NOMO-1 treated with DMSO at 0.1 percent for 48 hours (cell line): ENCODE measurements around the gene FFAR3.

ENCODE experiments used
- DNase-seq: peaks from one replicate; lab custom pipeline; 2025; ENCODE audit not compliant: unreplicated experiment; lab: John Stamatoyannopoulos, UW

Gene FFAR3

GRCh38 chr19:35330475-35330874 lies 27.8 kb upstream of the FFAR3 start:
- DNase-seq: no peak

- no peak for DNase-seq
Observed at GRCh38 chr19:35331551-35332214, 26.6 kb upstream of the FFAR3 start.

- DNase-seq: no peak
Observed at GRCh38 chr19:35332817-35333216, 25.4 kb upstream of the FFAR3 start.

GRCh38 chr19:35334144-35334753 lies 24.0 kb upstream of the FFAR3 start:
- DNase-seq: no peak

GRCh38 chr19:35336166-35336955 lies 21.9 kb upstream of the FFAR3 start:
- DNase-seq: no peak

GRCh38 chr19:35337097-35337983 lies 20.9 kb upstream of the FFAR3 start:
- no peak for DNase-seq

- no peak for DNase-seq
Observed at GRCh38 chr19:35337984-35338296, 20.3 kb upstream of the FFAR3 start.

- no peak for DNase-seq
Observed at GRCh38 chr19:35340431-35340830, 17.8 kb upstream of the FFAR3 start.

GRCh38 chr19:35341006-35341405 lies 17.3 kb upstream of the FFAR3 start:
- DNase-seq: no peak

GRCh38 chr19:35341565-35342225 lies 16.6 kb upstream of the FFAR3 start:
- no peak for DNase-seq

- DNase-seq: no peak
Observed at GRCh38 chr19:35342430-35342829, 15.8 kb upstream of the FFAR3 start.

- DNase-seq: no peak
Observed at GRCh38 chr19:35344511-35345031, 13.7 kb upstream of the FFAR3 start.

- no peak for DNase-seq
Observed at GRCh38 chr19:35345671-35346111, 12.6 kb upstream of the FFAR3 start.

- DNase-seq: no peak
Observed at GRCh38 chr19:35346193-35347052, 11.8 kb upstream of the FFAR3 start.

GRCh38 chr19:35347171-35347929 lies 10.9 kb upstream of the FFAR3 start, which contains the start of gene FFAR1:
Gene FFAR1 (plus strand): TSS chr19:35347902. CDS start chr19:35351552, 3,650 bp downstream.
- DNase-seq: peak; percentile 85

- no peak for DNase-seq
Observed at GRCh38 chr19:35347930-35348298, 10.3 kb upstream of the FFAR3 start.

- no peak for DNase-seq
Observed at GRCh38 chr19:35348911-35349611, 9.2 kb upstream of the FFAR3 start.
